Glomerular visceral epithelial cell (primary cell): ENCODE data around the gene PDE2A.

Experiments
- DNase-seq: peaks from one replicate; pipeline ENCODE4 v3.0.0-alpha.2; 2016; ENCODE audit errors: extremely low spot score

PDE2A gene

DNA sequence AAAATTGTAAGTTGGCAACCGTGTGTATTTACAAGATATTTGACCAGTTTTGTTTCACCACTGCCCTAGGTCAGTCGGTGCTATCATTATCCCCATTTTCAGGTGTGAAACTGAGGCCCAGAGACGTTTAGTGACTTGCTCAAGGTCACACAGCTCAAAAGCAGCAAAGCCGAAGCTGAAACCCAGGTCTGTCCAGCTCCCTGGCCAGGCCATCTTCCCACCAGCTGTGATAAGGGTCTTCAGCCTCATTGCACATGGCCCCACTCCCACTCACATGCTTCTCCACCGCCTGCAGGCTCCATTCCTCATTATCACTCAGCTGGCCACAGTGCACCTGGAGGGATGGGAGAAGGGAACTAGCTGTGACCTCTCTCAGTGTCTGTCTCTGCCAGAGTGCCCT, 83.2 kb downstream of the PDE2A start:
- no peak for DNase-seq

DNA sequence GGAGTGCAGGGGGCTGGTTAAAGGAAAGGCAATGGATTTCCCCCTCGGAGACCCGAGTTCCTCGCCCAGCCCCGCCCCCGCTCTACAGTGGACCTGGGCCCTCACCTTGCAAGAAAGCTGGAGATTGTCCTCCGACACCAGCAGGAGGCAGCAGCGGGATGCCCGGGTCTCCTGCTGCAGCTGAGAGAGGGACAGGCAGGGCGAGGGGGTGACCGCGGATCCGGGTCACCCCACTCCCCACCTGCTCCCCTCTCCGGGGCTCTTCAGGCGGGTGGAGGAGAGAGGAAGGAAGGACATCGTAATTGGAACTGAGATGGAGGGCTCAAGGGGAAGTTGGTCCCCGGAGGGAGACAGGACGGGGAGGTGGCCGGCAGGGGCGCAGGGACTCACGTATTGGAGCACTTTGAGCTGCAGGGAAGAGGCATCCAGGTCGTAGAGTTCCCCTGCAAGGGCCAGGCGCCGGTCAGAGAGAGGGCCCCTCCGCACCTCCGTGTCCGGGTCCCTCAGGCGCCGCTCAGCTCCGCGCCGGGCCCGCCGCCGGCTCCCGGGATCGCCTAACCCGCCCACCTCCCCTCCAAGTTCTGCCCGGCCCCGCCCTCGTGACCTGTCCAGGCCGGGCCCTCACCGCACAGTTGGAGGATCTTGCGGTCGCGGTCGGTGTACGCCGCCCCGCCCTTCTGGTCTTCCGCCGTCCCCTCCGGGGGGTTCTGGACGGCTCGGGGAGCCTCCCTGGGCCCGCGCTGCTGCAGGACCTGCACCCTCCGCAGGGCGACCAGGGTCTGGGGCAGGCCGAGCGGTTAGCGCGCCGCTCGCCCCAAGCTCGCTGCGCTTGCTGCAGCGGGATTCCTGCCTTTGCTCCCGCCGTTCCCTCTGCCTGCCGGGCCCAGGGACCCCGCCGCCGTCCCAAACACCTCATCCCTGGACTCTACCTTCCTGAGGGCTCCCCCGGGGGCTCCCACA, 84.1 kb downstream of the PDE2A start:
- DNase-seq, result no peak

GRCh38 chr11:72588421-72589410, 85.5 kb downstream of the PDE2A start:
- DNase-seq, result no peak

- no peak for DNase-seq
Measured at GRCh38 chr11:72587696-72588095, 86.5 kb downstream of the PDE2A start.

DNA sequence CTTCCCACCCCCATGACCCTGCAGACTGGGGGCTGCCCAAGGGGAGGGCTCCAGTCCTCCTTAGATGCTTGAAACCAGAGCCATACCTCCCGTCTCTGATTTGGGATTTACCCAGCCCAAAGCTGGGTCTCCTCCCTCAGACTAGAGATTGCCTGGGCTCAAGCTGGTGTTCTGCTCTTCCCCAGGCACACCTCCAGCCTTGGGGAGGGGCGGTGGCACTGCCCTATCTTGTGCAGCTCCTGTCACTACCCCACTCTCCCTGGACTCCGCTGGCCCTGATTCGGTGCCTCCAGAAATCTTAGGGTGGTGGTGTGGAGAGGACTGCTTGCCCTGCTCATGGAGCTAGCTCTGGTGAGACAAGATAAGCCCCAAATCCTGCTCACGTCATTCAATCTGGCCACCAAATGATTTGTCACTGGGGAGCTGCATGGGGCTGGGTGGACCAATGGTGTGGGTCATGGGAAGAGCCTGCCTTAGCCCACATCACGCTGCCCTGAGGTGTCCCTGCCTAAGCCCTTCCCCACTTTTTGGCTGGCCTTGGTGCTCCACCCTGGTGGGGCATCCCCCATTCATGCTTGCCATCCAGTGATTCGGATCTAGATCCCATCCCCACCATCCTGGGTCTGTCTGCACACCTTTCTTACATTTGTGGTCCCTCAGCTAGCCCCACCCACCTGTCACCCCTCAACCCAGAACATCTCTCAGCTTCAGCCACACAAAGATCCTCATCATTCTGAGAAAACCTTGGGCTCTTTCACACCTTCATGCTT, 87.7 kb downstream of the PDE2A start:
- no peak for DNase-seq

- DNase-seq, result peak; percentile 68
Measured at GRCh38 chr11:72585762-72586311, 88.4 kb downstream of the PDE2A start.

- DNase-seq, result no peak
Measured at GRCh38 chr11:72584939-72585597, 89.2 kb downstream of the PDE2A start.

GRCh38 chr11:72584293-72584938, 89.8 kb downstream of the PDE2A start:
- no peak for DNase-seq

GRCh38 chr11:72583616-72584292, 90.5 kb downstream of the PDE2A start:
- no peak for DNase-seq

DNA sequence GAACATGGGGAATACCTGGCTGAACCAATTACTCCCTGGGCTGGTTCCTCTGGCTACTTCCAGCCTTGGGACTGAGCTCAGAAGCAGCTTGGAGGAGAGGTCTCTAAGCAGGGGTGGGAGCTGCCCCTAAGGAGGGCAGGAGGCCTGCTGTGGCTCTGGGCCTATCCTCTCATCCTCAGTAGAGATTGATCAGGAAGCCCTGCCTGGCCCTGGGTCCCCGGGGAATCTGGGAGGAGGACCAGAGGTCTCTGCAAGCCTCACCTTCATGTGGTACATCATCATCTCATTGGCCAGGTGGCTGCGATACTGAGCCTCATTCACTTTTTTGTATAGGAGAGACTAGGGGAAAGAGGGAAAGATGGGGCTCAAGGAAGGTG, 91.1 kb downstream of the PDE2A start:
- DNase-seq, result no peak

- no peak for DNase-seq
Measured at GRCh38 chr11:72582206-72583176, 91.7 kb downstream of the PDE2A start.

GRCh38 chr11:72581067-72581466, 93.2 kb downstream of the PDE2A start:
- DNase-seq, result no peak

GRCh38 chr11:72580642-72580950, 93.6 kb downstream of the PDE2A start:
- no peak for DNase-seq

DNA sequence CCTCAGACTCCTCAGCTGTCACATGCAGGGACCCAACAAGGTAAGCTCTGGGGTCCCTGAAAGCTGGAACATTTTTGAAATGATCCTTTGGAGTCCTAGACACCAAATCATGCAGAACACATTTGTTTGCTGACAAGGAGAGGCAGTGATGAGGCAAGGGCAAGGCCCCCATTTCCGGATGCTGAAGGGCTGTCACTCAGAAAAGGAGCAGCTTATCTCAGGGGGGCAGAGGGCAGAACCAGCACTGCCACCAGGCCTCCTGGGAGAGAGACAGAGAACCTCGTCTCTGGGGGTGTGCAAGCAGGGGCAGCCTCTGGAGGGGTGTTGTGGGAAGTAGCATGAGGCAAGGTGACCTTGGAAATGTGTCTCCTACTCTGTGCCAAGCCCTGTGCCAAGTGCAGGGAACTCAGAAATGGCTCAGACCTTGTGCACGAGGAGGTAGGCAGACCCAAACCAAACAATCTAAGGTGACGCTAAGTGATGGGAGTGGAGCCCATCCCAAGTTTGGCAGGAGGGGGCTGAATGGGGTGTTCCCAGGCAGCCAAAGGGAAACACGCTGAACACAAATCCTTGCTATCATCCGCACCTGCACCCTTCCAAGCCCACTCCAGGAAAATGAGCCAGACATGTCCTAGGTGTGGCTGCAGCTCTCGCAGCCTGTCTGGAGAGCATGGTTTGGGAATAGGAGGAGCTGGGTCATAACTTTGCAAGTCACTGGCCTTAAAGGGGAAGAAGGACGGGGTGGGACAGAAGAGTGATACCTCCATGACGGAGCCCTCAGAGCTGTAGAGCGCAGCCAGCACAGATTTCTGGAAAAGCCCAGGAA, 94.2 kb downstream of the PDE2A start:
- DNase-seq, result no peak

DNA sequence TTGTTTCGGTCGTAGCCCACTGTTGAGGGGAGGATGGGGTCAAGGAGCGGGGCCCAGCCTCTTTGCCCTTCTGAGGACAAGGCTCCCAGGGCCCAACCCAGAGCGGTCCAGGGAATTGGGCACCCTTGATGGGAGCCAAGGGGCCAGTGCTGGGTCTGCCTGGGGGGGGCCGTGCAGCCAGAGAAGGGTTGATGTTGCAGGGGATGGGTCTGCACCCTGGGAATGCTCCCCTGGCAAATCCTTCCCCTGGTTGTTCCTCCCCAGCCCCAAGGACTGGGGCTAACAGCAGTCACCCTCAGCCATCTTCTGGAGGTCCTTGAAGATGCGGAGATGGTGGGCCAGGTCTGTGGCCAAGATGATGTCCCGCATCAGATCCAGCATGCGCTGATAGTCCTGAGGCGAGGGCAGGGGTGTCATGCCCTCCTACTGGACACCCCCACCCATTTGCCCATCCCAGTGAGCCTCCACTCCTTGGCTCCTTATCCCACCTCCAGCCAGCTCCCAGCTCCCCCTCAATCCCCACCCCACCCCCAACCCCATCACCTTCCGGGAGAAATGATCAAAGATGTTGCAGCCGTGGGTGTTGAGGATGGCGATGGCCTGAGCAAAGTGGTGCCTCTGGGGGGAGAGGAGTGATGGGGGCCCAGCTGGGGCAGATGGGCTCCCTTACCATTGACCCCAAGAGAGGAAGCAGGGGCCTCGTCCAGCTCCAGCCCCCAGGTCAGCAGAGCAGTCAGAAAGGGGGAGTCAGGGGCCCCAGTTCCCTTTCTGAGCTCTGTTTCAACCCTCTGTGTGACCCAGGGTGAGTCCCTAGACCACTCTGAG, 95.0 kb downstream of the PDE2A start:
- DNase-seq, result no peak

DNA sequence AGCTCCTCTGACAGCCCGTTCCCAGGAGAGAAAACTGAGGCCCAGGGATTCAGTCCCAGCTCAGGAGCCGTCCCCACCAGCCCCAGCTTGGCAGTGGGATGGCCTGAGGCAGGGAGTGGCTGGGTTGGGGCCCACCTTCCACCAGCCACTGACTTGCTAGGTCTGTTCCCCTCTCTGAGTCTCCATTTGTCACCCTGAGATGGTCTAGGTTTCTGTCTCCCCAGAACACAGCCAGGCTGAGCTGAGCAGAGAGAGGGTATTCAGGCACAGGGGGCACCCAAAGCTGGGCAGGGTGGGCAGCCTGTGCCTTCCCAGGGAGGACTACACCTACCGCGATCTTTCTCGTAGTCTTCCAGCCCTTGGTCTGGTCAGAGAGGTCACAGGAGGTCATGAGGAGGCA, 95.7 kb downstream of the PDE2A start:
- DNase-seq, result no peak

DNA sequence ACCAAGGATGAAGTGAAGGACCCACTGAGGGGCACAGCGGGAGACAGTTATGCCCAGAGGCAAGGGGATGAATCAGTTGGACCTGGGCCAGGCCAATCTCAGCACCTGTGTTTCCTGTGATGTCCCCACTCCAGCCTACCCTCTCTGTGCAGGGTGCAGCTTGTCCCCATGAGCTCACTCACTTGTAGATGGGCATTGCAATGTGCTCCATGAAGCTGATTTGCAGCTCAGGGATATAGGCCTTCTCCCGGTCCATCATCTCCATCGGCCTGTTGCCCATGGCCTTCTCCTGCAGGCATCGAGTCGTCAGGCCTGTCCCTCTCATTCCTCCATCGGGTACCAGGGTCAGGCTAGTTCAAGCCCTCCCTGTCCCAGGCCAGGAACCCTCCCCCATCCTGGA, 96.2 kb downstream of the PDE2A start:
- no peak for DNase-seq
